Gastroesophageal sphincter (tissue), 4 donors: Measurements from ENCODE around the gene FAM110D. TPM values are rescaled to one million over a fixed set of nuclear protein-coding genes. Genes with fewer than 3 reads are reported as not detected.

Source experiments
- ATAC-seq: fragments of 150-250 bp; one replicate; pipeline ENCODE4 v1.9.1; 2016; ENCODE audit warnings: mild to moderate bottlenecking, moderate library complexity
- H3K27ac ChIP-seq, 4 donors: fragments of 200-600 bp; sonication (generic) in 3 of 4; 1 replicate in 3 of 4; 2 replicates in 1 of 4; pipeline ENCODE4 v1.5.1; 2016 to 2019
- H3K27me3 ChIP-seq: fragments of 200-600 bp; sonication (generic); one replicate; pipeline ENCODE4 v1.5.1; 2019
- H3K36me3 ChIP-seq, 2 donors: fragments of 200-600 bp; sonication (generic); one replicate each; pipeline ENCODE4 v1.5.1; 2019; ENCODE audit warnings: control low read depth in 1 of 2
- H3K4me1 ChIP-seq, 3 donors: fragments of 200-600 bp; sonication (generic); 1 replicate in 2 of 3; 2 replicates in 1 of 3; pipeline ENCODE4 v1.5.1; 2016 to 2019; ENCODE audit warnings: control low read depth in 2 of 3
- H3K4me3 ChIP-seq, 2 donors: fragments of 200-600 bp; sonication (generic); one replicate each; pipeline ENCODE4 v1.5.1; 2019; ENCODE audit warnings: mild to moderate bottlenecking in 1 of 2, moderate library complexity in 1 of 2
- H3K9me3 ChIP-seq, 3 donors: fragments of 200-600 bp; sonication (generic); one replicate each; pipeline ENCODE4 v1.5.1; 2017 to 2019; ENCODE audit warnings: control low read depth in 2 of 3
- CTCF ChIP-seq, 4 experiments: fragments of 200-600 bp in 2 of 4; fragments of 450-650 bp in 2 of 4; sonication (generic) in 1 of 4; IDR thresholded peaks; one replicate each; pipeline ENCODE4 v1.5.1; 2017 to 2019; ENCODE audit warnings: antibody characterized with exemption in 4 of 4, mild to moderate bottlenecking in 2 of 4, moderate library complexity in 2 of 4
- EP300 ChIP-seq: sonication (generic); formaldehyde crosslinking; IDR thresholded peaks from one replicate; pipeline ENCODE4 v1.6.1; 2017; ENCODE audit warnings: antibody characterized with exemption, mild to moderate bottlenecking
- POLR2A ChIP-seq, 2 donors: fragments of 450-650 bp; IDR thresholded peaks; one replicate each; pipeline ENCODE4 v1.6.1; 2017; ENCODE audit warnings: antibody characterized with exemption in 2 of 2, mild to moderate bottlenecking in 2 of 2, moderate library complexity in 1 of 2
- POLR2AphosphoS5 ChIP-seq: sonication (generic); formaldehyde crosslinking; IDR thresholded peaks from one replicate; pipeline ENCODE4 v1.6.1; 2017; ENCODE audit warnings: antibody characterized with exemption
- WGBS, 2 donors: methylation state at CpG; one replicate each; pipeline ENCODE4 v1.1.5; 2018; ENCODE audit warnings: low coverage in 1 of 2; 5-methylcytosine and 5-hydroxymethylcytosine counted together
- total RNA-seq, 4 donors: library from RNA; depleted of rRNA; stranded (reverse); fragments of >200 nt; gene quantifications; one replicate each; pipeline ENCODE4 v1.1.0, GENCODE V29; 2016

FAM110D gene
- total RNA-seq, 4 donors from 2014 or later: 3.4 to 12.5 (median 7.7) TPM

DNA sequence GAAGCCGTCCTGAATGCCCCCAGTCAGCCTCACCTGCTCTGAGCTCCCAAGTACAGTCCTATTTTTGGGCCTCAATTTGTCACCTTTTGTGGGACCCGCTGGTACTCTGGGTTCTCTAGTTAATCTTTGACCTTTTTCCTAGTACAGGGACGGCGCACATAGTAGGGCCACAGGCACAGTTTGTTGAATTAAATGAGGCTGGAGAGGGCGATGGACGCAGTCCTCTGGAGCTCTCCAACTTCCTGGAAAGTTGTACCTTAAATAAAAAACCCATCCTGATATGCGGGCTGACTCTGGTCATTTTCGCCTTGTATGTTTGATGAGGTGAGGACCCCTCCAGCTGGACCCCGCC, 4.8 kb downstream of the FAM110D start:
- TF ChIP-seq EP300 (no peak), CTCF (IDR thresholded peaks at IDR 0.05) (no peak), POLR2AphosphoS5 (no peak), POLR2A (IDR thresholded peaks at IDR 0.05) (no peak)
- H3K27ac ChIP-seq: peak overlapping the region in 1 of 4 donors; percentile 74
- H3K27me3 ChIP-seq: peaks cover 5% of the 10 kb centered on the region
- 59% methylated on average over 3 of the region's 9 CpGs; no CpG with 5 or more reads in 1 of the 2 donors for WGBS, 2 donors
- peak overlapping the region; percentile 24 to 57 for H3K4me3 ChIP-seq
- peaks cover 0 to 33% (median 10%) of the 10 kb centered on the region in 3 donors for H3K4me1 ChIP-seq
- no peaks in the 10 kb centered on the region for H3K36me3 ChIP-seq
- ATAC-seq: no peak
- no peaks in the 10 kb centered on the region for H3K9me3 ChIP-seq

- Histone ChIP-seq H3K4me1 (peaks cover 0 to 36% (median 10%) of the 10 kb centered on the region in 3 donors), H3K27ac (peak overlapping the region in 3 of 4 donors; percentile 66 to 75 (median 74)), H3K36me3 (no peaks in the 10 kb centered on the region), H3K4me3 (peak overlapping the region; percentile 24 to 57), H3K9me3 (no peaks in the 10 kb centered on the region), H3K27me3 (no peaks in the 10 kb centered on the region)
- 52 to 81% methylated on average over 4 to 10 of the region's 72 CpGs for WGBS, 2 donors
- TF ChIP-seq CTCF (IDR thresholded peaks at IDR 0.05) (peak in 3 of 4 experiments; percentile 79 to 84 (median 81)), EP300 (no peak), POLR2AphosphoS5 (no peak), POLR2A (IDR thresholded peaks at IDR 0.05) (no peak)
- peak; percentile 67 for ATAC-seq
Measured at GRCh38 chr1:26164036-26164860, 5.4 kb downstream of the FAM110D start.

DNA sequence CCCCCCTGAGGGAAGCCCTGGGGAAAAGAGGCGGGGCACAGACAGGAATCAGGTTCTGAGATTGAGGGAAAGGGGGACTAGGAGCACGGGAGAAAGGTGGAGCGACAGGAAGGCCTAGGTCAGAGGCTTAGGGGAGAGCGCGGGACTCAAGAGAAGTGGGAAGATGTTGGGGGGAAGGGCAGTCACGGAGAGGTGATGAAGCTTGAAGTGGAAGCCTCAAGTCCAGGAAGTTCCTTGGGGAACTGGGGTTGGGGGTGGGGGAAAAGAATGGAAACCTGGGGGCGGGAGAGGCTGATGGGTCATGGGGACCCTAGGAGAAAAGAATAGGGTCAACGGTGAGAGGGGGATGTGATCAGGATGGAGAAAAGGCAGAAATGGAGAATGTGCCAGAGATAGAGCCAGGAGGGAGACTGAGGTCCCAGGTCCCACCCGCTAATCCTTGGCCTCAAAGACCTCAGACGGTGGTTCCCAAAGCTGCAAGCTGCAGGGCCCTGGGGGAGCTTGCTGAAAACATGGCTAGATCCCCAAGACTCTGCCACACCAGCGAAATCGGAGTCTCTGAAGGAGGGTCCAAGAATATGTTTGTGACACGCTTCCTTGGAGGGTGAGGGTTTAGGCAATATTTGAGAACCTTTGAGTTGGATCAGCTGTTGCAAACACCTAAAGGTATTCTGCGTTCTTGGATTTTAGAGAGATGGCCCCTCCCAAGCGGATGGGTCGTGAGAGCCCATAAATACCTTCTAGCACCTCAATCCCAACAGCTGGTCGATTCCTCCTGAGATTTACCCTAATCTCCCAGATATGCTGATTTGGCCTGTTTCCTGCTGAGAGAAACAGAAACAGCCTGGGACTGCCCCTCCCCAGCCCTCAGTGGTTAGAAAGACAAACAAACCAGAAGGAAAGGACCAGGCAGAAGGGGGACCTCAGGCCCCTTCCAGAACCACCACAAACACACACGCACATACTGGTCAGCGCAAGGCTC, 6.3 kb downstream of the FAM110D start:
- Histone ChIP-seq H3K4me3 (peak overlapping the region in 1 of 2 donors; percentile 57), H3K27ac (peak overlapping the region in 3 of 4 donors; percentile 66 to 75 (median 74)), H3K4me1 (peaks cover 0 to 41% (median 10%) of the 10 kb centered on the region in 3 donors), H3K9me3 (no peaks in the 10 kb centered on the region), H3K27me3 (no peaks in the 10 kb centered on the region), H3K36me3 (no peaks in the 10 kb centered on the region)
- ATAC-seq: no peak
- TF ChIP-seq POLR2A (IDR thresholded peaks at IDR 0.05) (no peak), POLR2AphosphoS5 (no peak), EP300 (no peak), CTCF (IDR thresholded peaks at IDR 0.05) (no peak)
- WGBS, 2 donors: 59 to 64% methylated on average over 12 to 16 of the region's 19 CpGs

DNA sequence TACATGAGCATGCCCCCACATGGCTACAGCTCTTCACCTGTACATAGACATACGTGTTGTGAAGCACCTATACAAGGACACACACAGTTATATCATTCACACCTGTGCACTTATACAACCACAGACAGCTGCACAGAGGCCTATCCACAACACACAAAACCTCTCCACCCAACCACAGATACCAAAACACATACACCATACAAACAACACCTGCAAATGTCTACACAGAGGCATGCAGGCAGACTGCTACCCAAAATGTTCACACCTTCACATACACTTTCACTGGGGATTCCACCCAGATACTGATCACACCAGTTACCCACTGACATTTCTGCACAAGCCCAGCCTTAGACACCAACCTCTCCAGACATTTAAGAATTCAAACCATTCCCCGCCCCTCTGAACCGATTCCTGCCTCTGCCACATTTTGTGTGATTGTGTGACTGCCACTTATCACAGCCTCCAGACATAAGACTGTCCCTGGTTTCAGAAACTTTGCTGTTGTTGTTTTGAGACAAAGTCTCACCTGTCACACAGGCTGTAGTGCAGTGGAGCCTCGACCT, 7.9 kb downstream of the FAM110D start:
- ATAC-seq: no peak
- H3K36me3 ChIP-seq: peaks cover 0 to 9% of the 10 kb centered on the region in 2 donors
- no peaks in the 10 kb centered on the region for H3K9me3 ChIP-seq
- no peak overlapping the region for H3K4me3 ChIP-seq
- TF ChIP-seq EP300: no peak
- no peak for TF ChIP-seq POLR2A (IDR thresholded peaks at IDR 0.05)
- TF ChIP-seq CTCF (IDR thresholded peaks at IDR 0.05): no peak
- TF ChIP-seq POLR2AphosphoS5: no peak
- no peak overlapping the region for H3K27ac ChIP-seq
- H3K4me1 ChIP-seq: peaks cover 3 to 43% (median 13%) of the 10 kb centered on the region in 3 donors
- WGBS, 2 donors: 88 to 100% methylated on average over 1 to 3 of the region's 4 CpGs
- H3K27me3 ChIP-seq: no peaks in the 10 kb centered on the region
